Mucosa of descending colon (tissue), 3 donors: Measurements from ENCODE around the gene SFXN3. TPM values are rescaled to one million over a fixed set of nuclear protein-coding genes. Genes with fewer than 3 reads are reported as not detected.

ENCODE experiments used
- ATAC-seq: fragments of 200-7000 bp; cut with Tn5 transposase; one replicate; pipeline ENCODE4 v1.9.1; 2020; ENCODE audit warnings: mild to moderate bottlenecking, moderate library complexity
- DNase-seq, 3 donors: peaks; one replicate each; pipeline ENCODE4 v3.0.0-alpha.2; 2020
- H3K36me3 ChIP-seq: fragments of 200-600 bp; one replicate; pipeline ENCODE4 v1.8.0; 2021; ENCODE audit warnings: low read depth, mild to moderate bottlenecking
- H3K4me1 ChIP-seq: fragments of 200-600 bp; one replicate; pipeline ENCODE4 v1.8.0; 2021; ENCODE audit warnings: low read depth, mild to moderate bottlenecking
- H3K4me3 ChIP-seq: fragments of 200-600 bp; one replicate; pipeline ENCODE4 v1.8.0; 2021; ENCODE audit warnings: mild to moderate bottlenecking
- H3K9me3 ChIP-seq: fragments of 200-600 bp; one replicate; pipeline ENCODE4 v1.8.0; 2021; ENCODE audit warnings: mild to moderate bottlenecking
- intact Hi-C, 2 donors: fragments of 100-400 bp; cut with DNase I in 1 of 2; cut with micrococcal nuclease in 1 of 2; formaldehyde crosslinking; loops; one replicate each; pipeline versions ENCODE4 v1.11.0 to v1.11.1; 2022; cut with DNase I, micrococcal nuclease
- total RNA-seq, 3 donors: library from RNA; stranded (reverse); fragmentation: NEBNext Ultra II Directional in 2 of 3; extraction: Animal tissue kit (Norgen Biotek cat#: 25700) in 2 of 3; gene quantifications; one replicate each; pipeline versions ENCODE4 v1.2.1 to v1.2.4, GENCODE V29; 2021 to 2023
- TF ChIP-seq, protein P1 (sequence below): fragments of 200-600 bp; IDR thresholded peaks from one replicate; pipeline ENCODE4 v1.8.0; 2022; ENCODE audit warnings: antibody characterized with exemption, mild to moderate bottlenecking
- donor health status: DM: no; HTN: no; CAD: no; lungs with moderate emphysema.
- donor health status: DM: no; HTN: no; CAD: no.
- donor health status: DM: no; HTN: yes; CAD: no.

Gene SFXN3
- total RNA-seq, 3 donors from 2014 or later, result 8.7 to 28.7 (median 28.0) TPM

DNA sequence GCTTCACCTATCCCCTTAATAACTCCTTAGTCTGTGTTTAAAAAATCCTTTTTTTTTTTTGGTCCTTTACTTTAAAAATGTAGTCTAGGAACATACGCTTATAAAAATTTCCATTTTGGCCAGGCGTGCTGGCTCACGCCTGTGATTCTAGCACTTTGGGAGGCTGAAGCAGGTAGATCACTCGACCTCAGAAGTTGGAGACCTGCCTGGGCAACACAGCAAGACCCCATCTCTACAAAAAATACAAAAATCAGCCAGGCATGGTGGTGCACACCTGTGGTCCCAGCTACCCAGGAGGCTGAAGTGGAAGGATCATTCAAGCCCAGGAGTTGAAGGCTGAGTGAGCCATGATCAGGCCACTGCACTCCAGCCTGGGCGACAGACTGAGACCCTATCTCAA, 45.6 kb downstream of the SFXN3 start:
- intact Hi-C loops, result no loop called here

GRCh38 chr10:101079874-101080273, 48.8 kb downstream of the SFXN3 start:
- Histone ChIP-seq H3K4me3 (no peak overlapping the region), H3K4me1 (no peaks in the 10 kb centered on the region), H3K36me3 (no peaks in the 10 kb centered on the region), H3K9me3 (no peaks in the 10 kb centered on the region)
- ATAC-seq, result no peak
- DNase-seq, result no peak
- TF ChIP-seq, protein P1, sequence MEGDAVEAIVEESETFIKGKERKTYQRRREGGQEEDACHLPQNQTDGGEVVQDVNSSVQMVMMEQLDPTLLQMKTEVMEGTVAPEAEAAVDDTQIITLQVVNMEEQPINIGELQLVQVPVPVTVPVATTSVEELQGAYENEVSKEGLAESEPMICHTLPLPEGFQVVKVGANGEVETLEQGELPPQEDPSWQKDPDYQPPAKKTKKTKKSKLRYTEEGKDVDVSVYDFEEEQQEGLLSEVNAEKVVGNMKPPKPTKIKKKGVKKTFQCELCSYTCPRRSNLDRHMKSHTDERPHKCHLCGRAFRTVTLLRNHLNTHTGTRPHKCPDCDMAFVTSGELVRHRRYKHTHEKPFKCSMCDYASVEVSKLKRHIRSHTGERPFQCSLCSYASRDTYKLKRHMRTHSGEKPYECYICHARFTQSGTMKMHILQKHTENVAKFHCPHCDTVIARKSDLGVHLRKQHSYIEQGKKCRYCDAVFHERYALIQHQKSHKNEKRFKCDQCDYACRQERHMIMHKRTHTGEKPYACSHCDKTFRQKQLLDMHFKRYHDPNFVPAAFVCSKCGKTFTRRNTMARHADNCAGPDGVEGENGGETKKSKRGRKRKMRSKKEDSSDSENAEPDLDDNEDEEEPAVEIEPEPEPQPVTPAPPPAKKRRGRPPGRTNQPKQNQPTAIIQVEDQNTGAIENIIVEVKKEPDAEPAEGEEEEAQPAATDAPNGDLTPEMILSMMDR, result no peak
- intact Hi-C loops, result no loop called here

More for the DNA sequence above, 45.6 kb downstream of the SFXN3 start:
- TF ChIP-seq, protein P1, result no peak
- H3K4me3 ChIP-seq, result no peak overlapping the region
- H3K9me3 ChIP-seq, result no peaks in the 10 kb centered on the region
- DNase-seq (no peak), ATAC-seq (no peak)
- H3K4me1 ChIP-seq, result no peaks in the 10 kb centered on the region
- H3K36me3 ChIP-seq, result no peaks in the 10 kb centered on the region

DNA sequence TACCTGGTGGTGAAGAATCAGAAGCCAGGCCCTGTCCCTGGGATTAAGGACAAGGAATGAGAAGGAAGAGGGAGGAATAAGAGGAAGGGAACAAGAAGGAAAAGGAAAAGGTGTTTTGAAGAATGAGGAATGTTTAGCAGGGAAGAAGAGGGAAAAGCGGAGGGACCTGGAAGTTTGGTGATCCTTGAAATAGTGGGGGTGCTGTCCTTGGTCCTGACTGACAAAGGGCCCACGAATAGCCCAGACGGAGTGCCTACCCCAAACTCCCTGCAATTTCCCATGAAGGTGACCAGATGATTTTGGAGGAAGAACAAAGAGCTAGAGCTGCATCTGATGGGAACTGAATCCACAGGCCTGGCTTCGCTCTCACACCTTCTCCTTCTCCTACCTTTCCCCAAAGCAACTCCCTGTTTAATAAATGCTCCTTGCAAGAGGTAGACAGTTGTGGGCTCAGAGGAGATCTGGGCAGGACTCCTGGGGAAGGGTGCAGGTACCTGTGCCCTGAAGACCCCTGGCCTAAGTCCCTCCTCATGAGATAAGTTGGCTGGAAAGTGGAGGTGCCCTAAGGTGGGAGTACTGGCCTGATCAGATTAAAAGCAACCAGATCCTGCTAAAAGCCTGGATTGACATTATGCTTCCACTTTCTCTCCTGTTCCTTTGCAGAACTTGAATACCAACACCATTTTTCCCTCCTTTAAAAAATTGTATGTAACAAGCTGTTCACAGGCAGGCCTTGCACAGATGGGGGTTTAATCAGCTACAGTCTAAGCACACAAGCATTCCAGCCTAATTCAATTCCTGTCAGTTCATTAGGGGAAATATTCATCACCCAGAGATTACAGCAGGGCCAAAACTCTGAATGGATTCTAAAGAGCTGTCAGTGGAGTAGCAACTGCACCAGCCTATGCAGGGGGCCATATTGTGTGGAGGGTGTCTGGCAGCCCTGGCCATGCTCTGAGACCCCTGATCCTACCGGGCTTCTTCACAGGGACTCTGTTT, 50.2 kb downstream of the SFXN3 start:
- H3K4me1 ChIP-seq, result no peaks in the 10 kb centered on the region
- DNase-seq (peak in 1 of 3 donors; percentile 30), ATAC-seq (no peak)
- H3K9me3 ChIP-seq, result no peaks in the 10 kb centered on the region
- TF ChIP-seq, protein P1, result no peak
- intact Hi-C loops, result no loop called here
- no peaks in the 10 kb centered on the region for H3K36me3 ChIP-seq
- H3K4me3 ChIP-seq, result no peak overlapping the region

- ATAC-seq, result no peak
- H3K4me3 ChIP-seq, result no peak overlapping the region
Measured at GRCh38 chr10:101085846-101086245, 54.8 kb downstream of the SFXN3 start.

GRCh38 chr10:101087376-101087775, 56.3 kb downstream of the SFXN3 start:
- ATAC-seq, result no peak
- Histone ChIP-seq H3K9me3 (no peaks in the 10 kb centered on the region), H3K4me1 (no peaks in the 10 kb centered on the region), H3K36me3 (no peaks in the 10 kb centered on the region), H3K4me3 (no peak overlapping the region)
- TF ChIP-seq, protein P1, result no peak
- no peak for DNase-seq
- intact Hi-C loops, result no loop called here

More at GRCh38 chr10:101085846-101086245, 54.8 kb downstream of the SFXN3 start:
- TF ChIP-seq, protein P1, result no peak
- Histone ChIP-seq H3K4me1 (no peaks in the 10 kb centered on the region), H3K9me3 (no peaks in the 10 kb centered on the region), H3K36me3 (no peaks in the 10 kb centered on the region)
- DNase-seq, result no peak
- intact Hi-C loops, result no loop called here
